GM23248 (cell line): ENCODE data around the gene BCAS1. TPM values are rescaled to one million over a fixed set of nuclear protein-coding genes. Genes with fewer than 3 reads are reported as not detected.

Experiments
- DNase-seq: peaks from one replicate; pipeline ENCODE4 v3.0.0-alpha.2; 2015
- H2AFZ ChIP-seq: fragments of 200-600 bp; sonication (generic); 2 replicates; pipeline ENCODE4 v1.6.1; 2016; ENCODE audit warnings: antibody characterized with exemption
- H3F3A ChIP-seq: fragments of 200-600 bp; sonication (generic); 2 replicates; pipeline ENCODE4 v1.6.1; 2016; ENCODE audit warnings: mild to moderate bottlenecking, antibody characterized with exemption, mixed run types; ENCODE audit not compliant: insufficient read depth
- H3K27ac ChIP-seq: fragments of 200-600 bp; sonication (generic); 2 replicates; pipeline ENCODE4 v1.5.1; 2016; ENCODE audit warnings: mild to moderate bottlenecking
- H3K27me3 ChIP-seq: fragments of 200-600 bp; sonication (generic); replicated peaks from 2 replicates; pipeline ENCODE4 v1.6.1; 2016; ENCODE audit warnings: mild to moderate bottlenecking; ENCODE audit not compliant: insufficient read depth
- H3K36me3 ChIP-seq: fragments of 200-600 bp; sonication (generic); 2 replicates; pipeline ENCODE4 v1.6.1; 2016; ENCODE audit warnings: low read depth, mild to moderate bottlenecking
- H3K4me1 ChIP-seq: fragments of 200-600 bp; sonication (generic); 2 replicates; pipeline ENCODE4 v1.6.1; 2016; ENCODE audit warnings: mild to moderate bottlenecking; ENCODE audit not compliant: insufficient read depth
- H3K4me2 ChIP-seq: fragments of 200-600 bp; sonication (generic); one replicate; pipeline ENCODE4 v1.6.1; 2016; ENCODE audit warnings: mild to moderate bottlenecking; ENCODE audit not compliant: unreplicated experiment
- H3K4me3 ChIP-seq: fragments of 200-600 bp; sonication (generic); 2 replicates; pipeline ENCODE4 v1.5.1; 2016; ENCODE audit warnings: mild to moderate bottlenecking
- H3K79me2 ChIP-seq: fragments of 200-600 bp; sonication (generic); 2 replicates; pipeline ENCODE4 v1.6.1; 2016; ENCODE audit warnings: mild to moderate bottlenecking; ENCODE audit not compliant: insufficient read depth
- H3K9ac ChIP-seq: fragments of 200-600 bp; sonication (generic); 2 replicates; pipeline ENCODE4 v1.6.1; 2016; ENCODE audit warnings: mild to moderate bottlenecking
- H3K9me2 ChIP-seq: fragments of 200-600 bp; sonication (generic); 2 replicates; pipeline ENCODE4 v1.6.1; 2016; ENCODE audit warnings: mixed run types, mild to moderate bottlenecking, moderate library complexity; ENCODE audit not compliant: insufficient read depth
- H3K9me3 ChIP-seq: fragments of 200-600 bp; sonication (generic); one replicate; pipeline ENCODE4 v1.6.1; 2017; ENCODE audit warnings: low read depth
- H4K20me1 ChIP-seq: fragments of 200-600 bp; sonication (generic); 2 replicates; pipeline ENCODE4 v1.6.0; 2016; ENCODE audit not compliant: insufficient read depth
- EZH2 ChIP-seq: fragments of 200-600 bp; sonication (generic); IDR thresholded peaks from 2 replicates; pipeline ENCODE4 v1.6.1; 2018; ENCODE audit warnings: antibody characterized with exemption, mild to moderate bottlenecking; ENCODE audit not compliant: insufficient read depth, poor library complexity, severe bottlenecking
- EZH2phosphoT487 ChIP-seq: fragments of 200-600 bp; sonication (generic); IDR thresholded peaks from 2 replicates; pipeline ENCODE4 v1.6.1; 2018; ENCODE audit warnings: antibody characterized with exemption, moderate library complexity, mild to moderate bottlenecking, low read depth; ENCODE audit not compliant: insufficient read depth
- WGBS, 2 experiments: methylation state at CpG; one replicate each; pipeline ENCODE4 v1.1.6; 2015 to 2017; ENCODE audit warnings: low lambda C conversion rate in 2 of 2, low coverage in 1 of 2; ENCODE audit errors: missing lambda C conversion rate in 2 of 2; 5-methylcytosine and 5-hydroxymethylcytosine counted together
- in situ Hi-C: fragments of 300-500 bp; cut with MboI; formaldehyde crosslinking; loops from 2 replicates; pipeline ENCODE4 v1.15.0; 2020
- polyA plus RNA-seq: library from polyadenylated mRNA; unstranded; fragments of >200 nt; fragmentation: Nextera tagmentation; extraction: Ambion mirVana; gene quantifications from 2 replicates; pipeline ENCODE4 v1.2.1, GENCODE V29; 2016
- total RNA-seq: library from RNA; depleted of rRNA; stranded (reverse); fragments of >200 nt; shearing (Covaris generic); gene quantifications from 2 replicates; pipeline ENCODE4 v1.2.3, GENCODE V29; 2014

Gene BCAS1
- total and polyA plus RNA-seq, 2 experiments from 2014 or later: 0.41 TPM; not detected in 1

DNA sequence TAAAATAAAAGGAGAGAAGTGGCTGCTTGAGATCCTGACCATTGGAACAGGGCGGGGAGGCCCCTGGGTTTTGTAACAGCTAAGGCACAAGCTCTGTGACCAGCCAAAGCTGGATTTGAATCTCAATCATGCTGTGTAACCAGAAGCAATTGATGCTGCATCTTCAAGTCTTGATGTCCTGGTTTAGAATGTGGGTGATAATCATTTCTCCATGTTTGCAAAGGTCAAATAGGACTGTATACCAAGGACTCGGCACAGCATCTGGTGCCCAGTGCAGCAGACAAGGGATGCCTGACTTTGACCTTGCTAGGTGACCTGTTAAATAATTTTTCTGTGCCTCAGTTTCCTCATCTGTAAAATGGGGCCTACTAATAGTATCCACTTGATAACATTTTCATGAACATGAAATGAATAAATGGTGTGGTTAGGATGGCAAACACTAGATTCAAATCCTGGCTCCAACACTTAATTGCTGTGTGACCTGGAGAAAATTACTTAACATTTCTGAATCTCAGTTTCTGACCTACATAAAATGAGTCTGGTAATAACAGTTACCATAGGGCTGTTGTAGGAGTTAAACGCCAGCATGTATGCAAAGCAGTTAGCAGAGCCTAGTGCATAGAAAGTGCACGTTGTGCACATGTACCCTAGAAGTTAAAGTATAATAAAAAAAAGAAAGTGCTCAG, 46.3 kb upstream of the BCAS1 start:
- Histone ChIP-seq H3K9me2 (no peaks in the 10 kb centered on the region), H3K27me3 (no peaks in the 10 kb centered on the region), H3K9ac (no peak overlapping the region), H3K9me3 (no peaks in the 10 kb centered on the region), H4K20me1 (no peaks in the 10 kb centered on the region), H3K4me1 (peaks cover 14% of the 10 kb centered on the region), H3K36me3 (no peaks in the 10 kb centered on the region), H3K4me2 (no peak overlapping the region), H3F3A (peaks cover 22% of the 10 kb centered on the region), H3K79me2 (no peaks in the 10 kb centered on the region), H3K4me3 (no peak overlapping the region), H3K27ac (no peak overlapping the region), H2AFZ (no peak overlapping the region)
- DNase-seq: no peak
- in situ Hi-C loops: loop anchor here (10.0 kb wide), 1 partner anchor 528 kb away; no protein-coding TSS in a partner anchor
- WGBS, 2 experiments: 96 to 99% methylated on average over 4 of the region's 4 CpGs
- no peak for TF ChIP-seq EZH2
- no peak for TF ChIP-seq EZH2phosphoT487

GRCh38 chr20:54115172-54115854, 44.9 kb upstream of the BCAS1 start:
- Histone ChIP-seq H2AFZ (peak overlapping the region; percentile 29; the same call in 1 of the 2 replicates), H3K27me3 (no peaks in the 10 kb centered on the region), H3K4me1 (peaks cover 11% of the 10 kb centered on the region), H3K9me2 (no peaks in the 10 kb centered on the region), H3K9me3 (no peaks in the 10 kb centered on the region), H3K79me2 (no peaks in the 10 kb centered on the region), H3F3A (peaks cover 13% of the 10 kb centered on the region), H3K36me3 (no peaks in the 10 kb centered on the region), H4K20me1 (no peaks in the 10 kb centered on the region), H3K27ac (peak overlapping the region; percentile 59), H3K4me3 (0 out of 2 replicates have a peak overlapping the region, but pooled peaks have one; percentile 6), H3K4me2 (peak overlapping the region; percentile 57), H3K9ac (peak overlapping the region; percentile 36; the same call in 1 of the 2 replicates)
- no peak for TF ChIP-seq EZH2phosphoT487
- no peak for TF ChIP-seq EZH2
- WGBS, 2 experiments: 74 to 81% methylated on average over 15 of the region's 15 CpGs
- DNase-seq: peak; percentile 46
- in situ Hi-C loops: loop anchor here (10.0 kb wide), 1 partner anchor 529 kb away; no protein-coding TSS in a partner anchor

GRCh38 chr20:54114109-54114508, 43.7 kb upstream of the BCAS1 start:
- Histone ChIP-seq H3K4me3 (no peak overlapping the region), H3K27ac (no peak overlapping the region), H3K79me2 (no peaks in the 10 kb centered on the region), H3K9me3 (no peaks in the 10 kb centered on the region), H3K36me3 (no peaks in the 10 kb centered on the region), H3K27me3 (no peaks in the 10 kb centered on the region), H3F3A (peaks cover 13% of the 10 kb centered on the region), H3K9me2 (no peaks in the 10 kb centered on the region), H4K20me1 (no peaks in the 10 kb centered on the region), H3K9ac (no peak overlapping the region), H2AFZ (no peak overlapping the region), H3K4me1 (peaks cover 16% of the 10 kb centered on the region), H3K4me2 (no peak overlapping the region)
- TF ChIP-seq EZH2 (no peak), EZH2phosphoT487 (no peak)
- in situ Hi-C loops: loop anchor here (10.0 kb wide), 1 partner anchor 531 kb away; no protein-coding TSS in a partner anchor
- no peak for DNase-seq
- WGBS, 2 experiments: 74 to 87% methylated on average over 2 of the region's 2 CpGs

GRCh38 chr20:54113566-54113965, 43.2 kb upstream of the BCAS1 start:
- Histone ChIP-seq H3K9me3 (no peaks in the 10 kb centered on the region), H3K4me2 (no peak overlapping the region), H3K36me3 (no peaks in the 10 kb centered on the region), H3K4me3 (no peak overlapping the region), H4K20me1 (no peaks in the 10 kb centered on the region), H2AFZ (no peak overlapping the region), H3K27ac (no peak overlapping the region), H3K9ac (no peak overlapping the region), H3K9me2 (no peaks in the 10 kb centered on the region), H3K79me2 (no peaks in the 10 kb centered on the region), H3K27me3 (no peaks in the 10 kb centered on the region), H3F3A (peaks cover 13% of the 10 kb centered on the region), H3K4me1 (peaks cover 16% of the 10 kb centered on the region)
- 96 to 97% methylated on average over 2 of the region's 2 CpGs for WGBS, 2 experiments
- no peak for DNase-seq
- in situ Hi-C loops: loop anchor here (10.0 kb wide), 1 partner anchor 531 kb away; no protein-coding TSS in a partner anchor
- no peak for TF ChIP-seq EZH2
- TF ChIP-seq EZH2phosphoT487: no peak
